Natural killer cell treated with Interleukin-12 subunit alpha and Interleukin-12 subunit beta and Interleukin-15 and Interleukin-18, amount 100 ng/mL, for 72 hours (primary cell): Measurements from ENCODE around the gene NBPF1. TPM values are rescaled to one million over a fixed set of nuclear protein-coding genes. Genes with fewer than 3 reads are reported as not detected.
A peak's percentile ranks its signal among the peaks of the same experiment; 100 is the strongest.
"Not testable (repeated sequence)": the region's sequence is repeated elsewhere in the genome, so short reads cannot be mapped to it uniquely, and the experiment has no call there.

Experiments
- ATAC-seq, 2 donors: fragments of 150-1000 bp; cut with Tn5 transposase in 1 of 2; sonication (Bioruptor Pico), chemical (Tn5 transposase) in 1 of 2; 2 replicates each; pipeline ENCODE4 v1.10.0; 2021
- DNase-seq: peaks from one replicate; pipeline ENCODE4 v3.0.0; 2022; ENCODE audit warnings: low spot score
- H3K27ac Mint-ChIP-seq, 2 donors: 1 replicate in 1 of 2; 2 replicates in 1 of 2; pipeline ENCODE4 v1.8.0; 2022; ENCODE audit warnings: mixed read lengths in 2 of 2, mild to moderate bottlenecking in 1 of 2, moderate library complexity in 1 of 2
- H3K27me3 Mint-ChIP-seq, 2 donors: 1 replicate in 1 of 2; 2 replicates in 1 of 2; pipeline ENCODE4 v1.8.0; 2022; ENCODE audit warnings: mixed read lengths in 2 of 2
- H3K36me3 Mint-ChIP-seq: one replicate; pipeline ENCODE4 v1.8.0; 2022; ENCODE audit warnings: mixed read lengths
- H3K4me1 Mint-ChIP-seq, 2 donors: 1 replicate in 1 of 2; 2 replicates in 1 of 2; pipeline ENCODE4 v1.8.0; 2022; ENCODE audit warnings: low read depth in 2 of 2, mixed read lengths in 2 of 2, mild to moderate bottlenecking in 1 of 2
- H3K4me3 Mint-ChIP-seq: one replicate; pipeline ENCODE4 v1.8.0; 2022; ENCODE audit warnings: mixed read lengths
- H3K9me3 Mint-ChIP-seq: 2 replicates; pipeline ENCODE4 v1.8.0; 2022; ENCODE audit warnings: mixed read lengths
- total RNA-seq, 2 donors: library from RNA; stranded (reverse); gene quantifications; one replicate each; pipeline ENCODE4 v1.2.3, GENCODE V29; 2022

NBPF1 gene
- total RNA-seq, 2 donors from 2014 or later: 6.3 to 10.0 TPM

DNA sequence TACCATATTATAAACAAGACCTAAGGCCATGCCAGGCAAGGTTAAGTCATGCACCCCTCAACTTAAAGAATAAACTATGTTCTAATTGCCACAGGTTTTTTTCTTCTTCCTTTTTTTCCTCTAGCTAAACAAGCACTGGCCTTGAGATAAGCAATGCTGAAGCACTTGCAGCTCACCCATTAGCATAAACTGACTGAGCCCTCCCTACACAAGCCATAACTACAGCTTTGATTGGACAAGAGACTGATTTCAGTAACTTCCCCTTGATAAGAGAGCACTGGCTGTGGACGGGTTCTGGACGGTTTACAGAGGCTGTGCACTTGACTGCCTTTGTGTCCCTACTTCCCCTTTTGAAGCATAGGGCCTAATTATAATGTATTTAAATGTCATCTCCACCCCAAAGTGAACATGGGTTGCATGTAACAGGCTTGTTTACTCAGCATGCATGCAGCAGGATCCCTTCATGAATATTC is 72.9 kb downstream of the NBPF1 start:
- not testable (repeated sequence) for ATAC-seq

DNA sequence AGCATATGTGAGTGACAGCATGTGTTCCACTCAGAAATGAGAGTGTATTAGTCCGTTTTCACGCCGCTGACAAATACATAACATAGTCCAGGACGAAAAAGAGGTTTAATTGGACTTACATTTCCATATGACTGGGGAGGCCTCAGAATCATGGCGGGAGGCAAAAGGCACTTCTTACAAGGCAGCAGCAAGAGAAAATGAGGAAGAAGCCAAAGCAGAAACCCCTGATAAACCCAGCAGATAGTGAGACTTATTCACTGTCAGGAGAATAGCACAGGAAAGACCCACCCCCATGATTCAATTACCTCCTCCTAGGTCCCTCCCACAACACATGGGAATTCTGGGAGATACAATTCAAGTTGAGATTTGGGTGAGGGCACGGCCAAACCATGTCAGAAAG is 75.8 kb downstream of the NBPF1 start:
- not testable (repeated sequence) for H3K4me1 Mint-ChIP-seq, H3K36me3 Mint-ChIP-seq, H3K9me3 Mint-ChIP-seq, H3K4me3 Mint-ChIP-seq, ATAC-seq, DNase-seq, H3K27ac Mint-ChIP-seq
- H3K27me3 Mint-ChIP-seq: peaks cover 19 to 21% of the 10 kb centered on the region in 2 donors

More for the DNA sequence above, 72.9 kb downstream of the NBPF1 start:
- DNase-seq, H3K9me3 Mint-ChIP-seq, H3K4me1 Mint-ChIP-seq, H3K36me3 Mint-ChIP-seq, H3K27ac Mint-ChIP-seq, H3K4me3 Mint-ChIP-seq: not testable (repeated sequence)
- peaks cover 14 to 21% of the 10 kb centered on the region in 2 donors for H3K27me3 Mint-ChIP-seq

DNA sequence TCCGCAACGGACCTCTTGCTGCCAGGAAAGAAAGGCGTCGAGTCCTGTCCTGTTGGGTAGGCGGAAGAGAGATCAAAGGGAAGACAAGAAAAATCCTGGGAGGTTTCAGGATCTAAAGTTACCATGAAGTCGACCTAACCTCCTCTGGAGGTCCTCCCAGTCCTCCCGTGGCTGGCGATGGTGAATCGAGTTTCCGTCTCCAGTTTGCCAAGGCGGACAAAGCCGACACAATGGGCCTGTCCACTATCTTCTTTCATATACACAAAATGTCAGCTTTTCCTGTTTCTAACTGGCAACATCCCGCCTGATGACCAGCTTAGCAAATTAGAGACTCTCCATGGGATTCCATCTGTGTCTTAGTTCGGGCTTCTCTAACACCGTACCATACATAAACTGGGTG is 76.6 kb downstream of the NBPF1 start:
- not testable (repeated sequence) for H3K4me3 Mint-ChIP-seq, H3K27ac Mint-ChIP-seq, ATAC-seq, H3K9me3 Mint-ChIP-seq, H3K4me1 Mint-ChIP-seq, DNase-seq, H3K36me3 Mint-ChIP-seq
- peaks cover 23 to 26% of the 10 kb centered on the region in 2 donors for H3K27me3 Mint-ChIP-seq

DNA sequence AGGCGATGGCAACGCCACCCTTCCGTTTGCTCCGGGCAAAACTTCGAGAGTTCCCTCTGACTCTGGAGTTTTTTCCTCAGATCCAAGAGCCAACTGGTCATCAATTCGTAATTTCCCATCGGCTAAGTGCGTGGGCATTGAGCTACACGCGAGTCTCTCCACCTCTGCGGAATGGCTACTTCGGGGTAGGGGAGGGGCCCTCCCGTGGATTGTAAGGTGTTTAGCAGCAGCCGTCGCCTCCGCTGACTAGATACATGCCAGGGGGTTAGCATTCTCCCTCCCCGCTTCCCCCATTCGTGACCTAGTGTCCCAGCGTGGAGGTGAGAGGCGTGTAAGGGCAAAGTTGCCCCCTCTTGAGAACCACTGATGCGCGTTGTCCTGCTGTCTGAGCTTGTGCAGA is 77.5 kb downstream of the NBPF1 start:
- not testable (repeated sequence) for ATAC-seq, H3K9me3 Mint-ChIP-seq, H3K4me3 Mint-ChIP-seq, H3K36me3 Mint-ChIP-seq, DNase-seq, H3K27ac Mint-ChIP-seq, H3K4me1 Mint-ChIP-seq
- H3K27me3 Mint-ChIP-seq: peaks cover 24 to 30% of the 10 kb centered on the region in 2 donors

DNA sequence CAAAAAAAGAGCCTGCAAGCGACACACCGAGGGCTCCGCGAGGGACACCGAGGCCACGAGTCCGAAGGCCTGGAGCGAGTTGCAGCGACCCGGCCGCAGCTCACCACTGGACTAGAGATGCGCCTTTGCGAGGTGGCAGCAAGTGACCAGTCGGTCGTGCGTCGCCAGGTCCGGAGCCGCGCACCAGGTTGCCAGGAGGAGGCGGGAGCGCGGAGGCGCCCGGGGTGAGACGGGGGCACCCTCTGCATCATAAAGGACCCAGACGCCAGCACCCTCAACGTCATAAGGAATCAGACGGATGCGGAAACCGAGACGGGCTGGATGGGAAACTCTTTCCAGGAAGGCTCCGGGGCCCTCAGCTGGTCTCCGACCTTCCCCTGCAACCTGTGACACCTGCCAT is 77.9 kb downstream of the NBPF1 start:
- not testable (repeated sequence) for H3K27ac Mint-ChIP-seq, DNase-seq, H3K36me3 Mint-ChIP-seq, H3K4me1 Mint-ChIP-seq, H3K4me3 Mint-ChIP-seq, H3K9me3 Mint-ChIP-seq
- H3K27me3 Mint-ChIP-seq: peaks cover 25 to 30% of the 10 kb centered on the region in 2 donors
- ATAC-seq: peak; percentile 2 to 43

DNA sequence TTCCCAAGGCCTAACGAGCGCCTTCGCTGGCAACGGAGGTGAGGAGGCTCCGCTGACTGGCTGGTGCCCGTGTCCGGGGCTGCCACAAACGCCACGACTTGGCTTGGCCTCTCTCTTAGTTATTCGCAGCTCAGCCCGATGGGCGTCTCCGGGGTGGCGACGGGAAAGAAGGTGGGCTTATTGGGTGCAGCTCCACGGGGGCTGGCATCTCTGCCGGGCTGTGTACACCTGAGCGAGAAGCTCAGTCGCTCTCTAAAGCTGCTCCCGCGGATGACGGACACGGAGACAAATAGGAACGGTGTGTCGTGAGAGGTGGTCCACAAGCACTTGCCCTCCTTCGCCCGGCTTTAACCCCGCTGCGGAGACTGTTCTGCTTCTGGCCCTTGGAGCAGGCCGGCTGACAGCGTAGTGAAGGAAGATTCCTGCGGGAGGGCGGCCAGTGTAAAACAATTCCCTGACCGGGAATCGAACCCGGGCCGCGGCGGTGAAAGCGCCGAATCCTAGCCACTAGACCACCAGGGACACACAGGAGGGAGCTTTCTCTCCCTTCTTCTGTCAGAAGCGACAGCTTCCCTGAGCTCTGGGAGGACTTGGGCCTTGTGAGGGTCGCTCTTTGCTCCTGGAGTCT is 78.4 kb downstream of the NBPF1 start:
- not testable (repeated sequence) for DNase-seq
- H3K4me3 Mint-ChIP-seq: peak overlapping the region; percentile 66

DNA sequence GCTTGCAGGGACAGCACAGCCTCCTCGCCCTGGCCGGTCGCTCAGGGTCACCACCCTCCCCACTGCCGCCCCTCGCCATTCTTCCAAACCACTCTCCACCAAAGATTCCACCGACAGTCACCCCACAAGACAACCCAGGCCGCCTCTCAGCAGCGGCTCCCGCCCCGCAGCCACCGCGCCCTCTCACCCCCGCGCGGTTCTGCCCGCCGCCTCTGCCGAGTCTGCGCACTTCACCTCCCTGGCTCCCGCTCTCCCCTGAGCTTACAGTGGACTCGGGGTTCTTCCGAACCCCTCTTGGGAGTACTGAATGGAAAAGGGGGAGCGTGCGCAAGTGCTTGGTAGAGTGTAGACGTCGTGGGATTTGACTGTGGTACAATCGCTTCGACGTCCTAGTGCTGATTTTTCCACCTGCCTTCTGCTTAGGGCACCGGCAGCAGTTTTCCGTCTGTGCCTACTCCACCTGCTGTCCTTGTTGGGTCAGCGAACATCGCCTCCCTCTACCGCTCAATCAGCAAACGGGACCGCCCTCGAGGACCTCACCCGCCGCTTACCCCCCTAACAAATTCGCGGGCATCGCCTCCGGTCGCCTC is 79.0 kb downstream of the NBPF1 start:
- H3K4me1 Mint-ChIP-seq, H3K36me3 Mint-ChIP-seq, DNase-seq, H3K27ac Mint-ChIP-seq, H3K9me3 Mint-ChIP-seq, ATAC-seq: not testable (repeated sequence)
- Mint-ChIP-seq H3K27me3 (peaks cover 27 to 30% of the 10 kb centered on the region in 2 donors), H3K4me3 (peak overlapping the region; percentile 66)

More for the DNA sequence above, 78.4 kb downstream of the NBPF1 start:
- peak; percentile 83 to 92 for ATAC-seq
- not testable (repeated sequence) for H3K36me3 Mint-ChIP-seq, H3K4me1 Mint-ChIP-seq, H3K27ac Mint-ChIP-seq, H3K9me3 Mint-ChIP-seq
- peaks cover 27 to 30% of the 10 kb centered on the region in 2 donors for H3K27me3 Mint-ChIP-seq

DNA sequence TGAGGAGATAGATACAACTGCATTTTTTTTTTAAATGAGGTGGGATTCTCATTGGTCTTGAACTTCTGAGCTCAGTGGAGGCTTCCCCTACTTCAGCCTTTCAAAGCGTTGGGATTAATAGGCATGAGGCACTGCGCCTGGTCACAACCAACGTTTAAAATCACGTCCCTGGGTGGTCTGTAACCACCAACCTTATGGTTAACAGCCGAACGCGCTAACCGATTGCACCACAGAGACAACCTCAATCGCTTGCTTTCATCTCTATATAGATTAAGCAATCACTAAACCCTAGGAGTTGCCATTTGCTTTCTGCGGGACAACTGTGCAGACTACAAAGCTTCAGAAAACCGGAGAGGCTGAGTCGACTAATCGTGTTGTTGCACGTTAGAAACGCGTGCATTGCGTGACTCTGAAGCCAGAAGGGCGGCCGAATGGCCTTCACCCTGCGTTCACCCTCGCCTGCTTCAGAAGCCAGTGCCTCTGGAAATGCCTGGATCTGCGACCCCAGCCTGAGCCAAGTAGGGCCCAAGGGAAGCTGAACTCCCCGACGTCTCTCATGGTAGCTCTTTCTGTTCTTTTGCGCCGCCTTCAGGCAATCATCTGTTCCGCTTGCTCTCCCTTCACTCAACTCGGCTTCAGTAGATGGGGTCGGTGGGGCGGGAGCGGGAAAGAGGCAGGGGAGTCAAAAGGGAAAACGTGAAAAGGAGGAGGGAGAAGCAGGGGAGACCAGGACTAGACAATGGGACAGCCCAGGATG is 81.0 kb downstream of the NBPF1 start:
- not testable (repeated sequence) for H3K27ac Mint-ChIP-seq, H3K9me3 Mint-ChIP-seq, ATAC-seq, H3K4me3 Mint-ChIP-seq, H3K36me3 Mint-ChIP-seq, H3K4me1 Mint-ChIP-seq, DNase-seq
- H3K27me3 Mint-ChIP-seq: peaks cover 17 to 22% of the 10 kb centered on the region in 2 donors

DNA sequence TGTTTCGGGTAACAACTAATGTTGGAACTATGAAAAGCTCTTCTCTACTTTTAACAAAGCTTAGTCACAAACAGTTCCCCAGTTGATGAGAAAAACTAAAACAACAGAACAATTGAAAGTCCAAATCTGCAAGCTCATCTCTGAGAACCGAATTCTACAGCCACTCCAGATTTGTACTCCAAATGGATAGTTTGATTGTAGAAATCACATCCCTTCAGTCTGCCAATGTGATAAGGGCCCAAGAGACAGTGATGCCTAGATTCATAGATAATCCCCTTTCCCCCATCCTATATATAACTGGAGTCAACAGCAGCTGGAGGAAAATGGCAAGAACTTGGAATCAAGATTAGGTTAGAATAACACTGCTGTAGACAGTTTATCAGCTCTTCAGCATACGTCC is 85.0 kb downstream of the NBPF1 start:
- not testable (repeated sequence) for H3K4me3 Mint-ChIP-seq, H3K27ac Mint-ChIP-seq, H3K4me1 Mint-ChIP-seq, H3K36me3 Mint-ChIP-seq, H3K9me3 Mint-ChIP-seq, DNase-seq, ATAC-seq
- peaks cover 22% of the 10 kb centered on the region in 2 donors for H3K27me3 Mint-ChIP-seq

DNA sequence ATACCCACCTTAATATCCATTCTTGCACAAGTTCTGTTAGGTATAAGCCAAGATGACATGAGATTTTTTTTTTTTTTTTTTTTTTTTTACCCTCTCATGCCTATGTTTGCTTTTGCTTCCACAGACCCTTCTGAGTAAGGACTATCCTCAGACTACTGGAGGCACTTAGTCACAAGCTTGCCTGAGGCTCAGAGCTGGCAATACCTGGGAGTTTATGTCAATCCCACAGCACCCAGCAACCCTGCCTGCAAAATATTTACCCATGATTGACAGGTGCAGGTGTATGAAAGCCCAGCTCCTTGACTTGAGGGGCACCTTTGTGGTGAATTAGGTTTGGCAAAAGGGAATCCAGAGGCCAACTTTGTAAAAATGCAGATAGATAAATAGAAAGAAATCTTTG is 87.6 kb downstream of the NBPF1 start:
- not testable (repeated sequence) for H3K4me1 Mint-ChIP-seq, H3K27ac Mint-ChIP-seq
- H3K27me3 Mint-ChIP-seq: peaks cover 17 to 22% of the 10 kb centered on the region in 2 donors

DNA sequence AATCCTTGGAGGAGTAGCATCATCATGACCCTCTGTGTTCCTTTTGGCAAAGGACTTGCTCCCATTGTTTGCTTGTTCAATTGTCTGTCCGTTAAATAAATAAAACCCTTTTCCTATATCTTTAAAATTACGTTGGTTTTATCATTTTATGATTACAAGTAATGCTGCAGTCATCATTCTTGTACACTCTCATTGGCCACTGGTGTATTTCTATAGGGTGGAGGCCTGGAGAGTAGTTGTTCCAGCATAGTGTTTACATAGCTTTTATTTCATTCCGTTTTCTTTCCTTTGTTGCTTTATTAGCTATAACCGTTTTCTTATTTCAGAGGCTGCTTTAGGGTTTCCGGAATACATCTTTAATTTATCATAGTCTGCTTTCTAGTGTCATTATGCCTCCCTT is 91.7 kb downstream of the NBPF1 start:
- peaks cover 32 to 58% of the 10 kb centered on the region in 2 donors for H3K27me3 Mint-ChIP-seq
- H3K36me3 Mint-ChIP-seq: not testable (repeated sequence)

More for the DNA sequence above, 87.6 kb downstream of the NBPF1 start:
- H3K4me3 Mint-ChIP-seq, H3K36me3 Mint-ChIP-seq, DNase-seq, H3K9me3 Mint-ChIP-seq, ATAC-seq: not testable (repeated sequence)

DNA sequence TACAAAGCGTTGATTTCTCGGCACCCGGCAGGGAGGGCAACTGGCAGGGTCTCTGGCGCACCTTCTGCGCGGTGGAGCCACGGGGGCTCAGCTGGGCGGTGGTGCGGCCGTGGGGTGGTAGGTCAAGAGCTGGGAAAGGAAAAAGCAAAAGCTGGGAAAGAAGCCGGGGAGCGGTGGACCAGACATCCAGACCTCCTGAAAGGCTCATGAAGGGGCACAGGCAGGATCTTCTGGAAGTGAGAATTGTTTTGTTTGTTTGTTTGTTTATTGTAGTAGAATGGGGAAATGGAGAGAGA is 92.1 kb downstream of the NBPF1 start:
- H3K4me1 Mint-ChIP-seq: no peaks in the 10 kb centered on the region
- no peaks in the 10 kb centered on the region for H3K36me3 Mint-ChIP-seq
- ATAC-seq (no peak), DNase-seq (no peak)
- no peaks in the 10 kb centered on the region for H3K9me3 Mint-ChIP-seq
- no peak overlapping the region for H3K4me3 Mint-ChIP-seq
- H3K27ac Mint-ChIP-seq: no peak overlapping the region
- peaks cover 30 to 57% of the 10 kb centered on the region in 2 donors for H3K27me3 Mint-ChIP-seq

More for the DNA sequence above, 91.7 kb downstream of the NBPF1 start:
- not testable (repeated sequence) for H3K27ac Mint-ChIP-seq, H3K4me1 Mint-ChIP-seq, DNase-seq, H3K4me3 Mint-ChIP-seq, ATAC-seq, H3K9me3 Mint-ChIP-seq

DNA sequence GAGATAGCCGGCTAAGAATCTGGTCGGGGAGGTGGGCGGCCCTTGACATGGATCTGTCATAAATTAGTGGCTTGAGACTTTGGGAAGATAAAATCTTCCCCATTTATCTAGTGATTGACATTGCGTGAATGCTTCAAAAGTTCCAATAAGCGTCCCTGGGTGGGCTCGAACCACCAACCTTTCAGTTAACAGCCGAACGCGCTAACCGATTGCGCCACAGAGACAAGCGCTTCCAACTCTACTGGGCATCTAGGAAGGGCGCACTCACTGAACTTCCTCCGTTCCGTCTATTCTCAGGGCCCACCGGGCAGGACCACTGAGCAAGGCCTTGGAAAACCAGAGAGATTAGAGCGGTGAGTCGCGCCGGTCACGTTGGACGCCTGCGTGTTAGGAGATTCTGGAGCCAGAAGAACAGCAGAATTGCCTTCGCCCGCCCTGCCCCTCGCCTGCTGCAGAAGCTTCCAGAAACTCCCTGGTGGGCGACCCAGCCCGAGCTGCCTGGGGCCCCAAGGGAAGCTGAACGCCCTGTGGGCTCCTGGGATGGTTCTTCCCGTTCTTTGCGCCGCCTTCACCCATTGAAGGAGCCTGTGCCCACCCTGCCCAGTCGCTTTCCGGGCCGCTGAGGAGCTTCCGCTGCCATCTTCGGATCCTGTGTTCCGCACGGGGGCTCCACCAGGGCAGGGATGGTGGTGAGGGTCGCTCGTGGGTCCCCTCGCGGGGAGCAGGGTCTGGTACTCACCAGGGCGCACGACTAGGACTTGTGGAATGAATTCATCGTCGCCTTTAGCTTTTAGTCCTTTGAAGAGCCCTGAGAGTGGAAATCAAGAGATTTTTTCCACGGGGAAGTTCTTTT is 92.7 kb downstream of the NBPF1 start:
- not testable (repeated sequence) for H3K4me3 Mint-ChIP-seq, H3K27ac Mint-ChIP-seq, ATAC-seq, H3K9me3 Mint-ChIP-seq, DNase-seq, H3K36me3 Mint-ChIP-seq, H3K4me1 Mint-ChIP-seq
- H3K27me3 Mint-ChIP-seq: peaks cover 25 to 51% of the 10 kb centered on the region in 2 donors
